ENCODE data around the gene JARID2. TPM values are rescaled to one million over a fixed set of nuclear protein-coding genes. Genes with fewer than 3 reads are reported as not detected.

JARID2 gene
- total RNA-seq, 4 donors from 2014 or later = 6.6 to 8.1 (median 7.5) TPM

GRCh38 chr6:15429141-15430110, 183.6 kb downstream of the JARID2 start:
- Histone ChIP-seq H3K27ac (no peak overlapping the region), H3K4me1 (peaks cover 19 to 31% of the 10 kb centered on the region in 2 donors), H3K9me3 (no peaks in the 10 kb centered on the region), H3K27me3 (no peaks in the 10 kb centered on the region), H3K4me3 (replicated peaks in 1 of 3) (no peak overlapping the region), H3K36me3 (no peaks in the 10 kb centered on the region)
- TF ChIP-seq POLR2A (IDR thresholded peaks at IDR 0.05) (no peak), CTCF (IDR thresholded peaks at IDR 0.05) (no peak)
- no peak for DNase-seq
- intact Hi-C loops (cut with DNase I) = no loop called here
- 92 to 93% methylated on average over 12 of the region's 12 CpGs for WGBS, 2 donors

GRCh38 chr6:15430186-15430585, 184.3 kb downstream of the JARID2 start:
- Histone ChIP-seq H3K4me3 (replicated peaks in 1 of 3) (no peak overlapping the region), H3K27me3 (no peaks in the 10 kb centered on the region), H3K27ac (no peak overlapping the region), H3K4me1 (peaks cover 19 to 31% of the 10 kb centered on the region in 2 donors), H3K36me3 (no peaks in the 10 kb centered on the region), H3K9me3 (no peaks in the 10 kb centered on the region)
- DNase-seq = no peak
- no peak for TF ChIP-seq POLR2A (IDR thresholded peaks at IDR 0.05)
- TF ChIP-seq CTCF (IDR thresholded peaks at IDR 0.05) = no peak
- WGBS, 2 donors = 88 to 90% methylated on average over 2 of the region's 2 CpGs
- intact Hi-C loops (cut with DNase I) = no loop called here

- Histone ChIP-seq H3K27ac (no peak overlapping the region), H3K27me3 (no peaks in the 10 kb centered on the region), H3K4me3 (replicated peaks in 1 of 3) (no peak overlapping the region), H3K9me3 (no peaks in the 10 kb centered on the region), H3K36me3 (no peaks in the 10 kb centered on the region), H3K4me1 (peaks cover 19 to 29% of the 10 kb centered on the region in 2 donors)
- no peak for DNase-seq
- 89 to 91% methylated on average over 6 of the region's 6 CpGs for WGBS, 2 donors
- intact Hi-C loops (cut with DNase I) = no loop called here
- TF ChIP-seq POLR2A (IDR thresholded peaks at IDR 0.05) = no peak
- TF ChIP-seq CTCF (IDR thresholded peaks at IDR 0.05) = no peak
These were observed 185.1 kb downstream of the JARID2 start for GRCh38 chr6:15430931-15431405.

GRCh38 chr6:15431762-15432483, 186.1 kb downstream of the JARID2 start:
- peak; percentile 79 to 82 for DNase-seq
- intact Hi-C loops (cut with DNase I) = no loop called here
- TF ChIP-seq CTCF (IDR thresholded peaks at IDR 0.05) (no peak), POLR2A (IDR thresholded peaks at IDR 0.05) (no peak)
- 35 to 40% methylated on average over 9 of the region's 9 CpGs for WGBS, 2 donors
- Histone ChIP-seq H3K36me3 (no peaks in the 10 kb centered on the region), H3K4me1 (peaks cover 22 to 33% of the 10 kb centered on the region in 2 donors), H3K4me3 (replicated peaks in 1 of 3) (no peak overlapping the region), H3K9me3 (no peaks in the 10 kb centered on the region), H3K27ac (peak overlapping the region in 2 of 3 donors; percentile 7 to 9), H3K27me3 (no peaks in the 10 kb centered on the region)

All from thyroid gland (tissue), 4 donors.